Occipital lobe (tissue), 2 donors: ENCODE measurements around the gene CLASP1. TPM values are rescaled to one million over a fixed set of nuclear protein-coding genes. Genes with fewer than 3 reads are reported as not detected.
"Not testable (repeated sequence)": the region's sequence is repeated elsewhere in the genome, so short reads cannot be mapped to it uniquely, and the experiment has no call there.

Experiments used
- DNase-seq: peaks from one replicate; lab custom pipeline; 2025; lab: John Stamatoyannopoulos, UW
- total RNA-seq: library from RNA; depleted of rRNA; stranded (reverse); fragments of >200 nt; gene quantifications from one replicate; pipeline ENCODE4 v1.2.3, GENCODE V29; 2014

CLASP1 gene
- total RNA-seq = 215 TPM

DNA sequence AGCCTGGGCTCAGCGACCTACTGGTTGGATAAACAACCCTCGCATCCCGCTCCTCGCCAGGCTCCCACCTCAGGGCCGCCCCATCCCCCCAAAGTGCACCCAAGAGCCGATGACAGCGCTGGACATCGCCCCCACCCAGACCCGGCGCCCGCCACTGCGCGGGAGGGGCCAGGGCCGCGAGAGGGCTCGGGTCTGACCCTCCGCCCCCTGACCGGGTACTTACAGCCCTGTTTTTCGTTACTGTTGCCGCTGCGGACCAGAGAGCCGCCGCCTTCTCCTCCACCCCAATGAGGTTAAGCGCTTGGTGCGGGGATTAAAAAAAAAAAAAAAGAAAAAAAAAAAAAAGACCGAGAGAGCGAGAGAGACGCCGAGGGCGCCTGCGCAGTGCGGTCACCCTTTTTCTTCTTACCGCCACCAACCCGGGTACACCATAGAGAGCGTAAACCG lies at the start of gene CLASP1:
Gene CLASP1 (minus strand): TSS at position 314 of the 447 bp plus-strand sequence. CDS start 43,567 bp downstream, outside the sequence.
- peak; percentile 50 for DNase-seq

DNA sequence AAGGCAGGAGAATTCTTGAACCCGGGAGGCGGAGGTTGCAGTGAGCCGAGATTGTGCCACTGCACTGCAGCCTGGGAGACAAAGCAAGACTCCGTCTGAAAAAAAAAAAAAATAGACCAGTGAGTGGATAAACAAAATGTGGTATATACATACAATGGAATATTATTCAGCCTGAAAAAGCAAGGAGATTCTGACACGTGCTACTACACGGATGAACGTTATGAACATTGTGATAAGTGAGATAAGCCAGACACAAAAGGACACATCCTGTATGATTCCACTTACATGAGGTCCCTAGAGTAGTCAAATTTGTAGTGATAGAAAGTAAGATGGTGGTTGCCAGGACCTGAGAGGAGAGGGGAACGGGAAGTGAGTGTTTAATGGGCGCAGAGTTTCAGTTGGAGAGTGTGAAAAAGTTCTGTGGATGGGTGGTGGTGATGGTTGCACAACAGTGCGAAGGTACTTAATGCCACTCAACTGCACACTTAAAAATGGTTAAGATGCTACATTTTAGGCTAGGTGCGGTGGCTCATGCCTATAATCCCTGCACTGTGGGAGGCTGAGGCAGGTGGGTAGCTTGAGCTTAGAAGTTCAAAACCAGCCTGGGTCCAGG lies 49.2 kb upstream of the CLASP1 start:
- DNase-seq = no peak

DNA sequence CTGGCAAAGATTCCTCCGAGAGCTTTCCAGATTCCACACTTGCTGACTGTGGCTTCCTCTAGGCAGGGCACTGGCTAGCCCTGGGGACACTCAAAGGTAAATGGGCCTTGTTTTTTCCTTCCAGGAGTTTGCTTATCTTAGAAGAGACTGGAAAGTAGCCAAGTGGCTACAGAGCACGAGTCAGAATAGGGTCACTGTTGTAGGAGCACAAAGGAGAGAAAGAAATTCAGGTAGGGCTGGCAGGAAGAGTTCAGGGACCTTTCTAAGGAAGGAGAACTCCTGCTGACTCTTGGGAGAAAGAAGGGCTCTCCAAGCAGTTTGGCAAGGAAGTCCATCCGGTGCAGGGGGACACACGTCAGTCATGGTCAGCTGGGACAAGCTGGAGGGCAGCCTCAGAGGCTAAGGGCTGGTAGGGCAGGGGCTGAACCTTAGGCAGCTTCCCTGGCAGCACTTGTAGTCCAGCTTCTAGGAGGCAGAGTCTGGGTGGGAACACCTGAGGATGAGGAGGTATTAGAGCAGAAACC lies 47.9 kb upstream of the CLASP1 start:
- DNase-seq = no peak

DNA sequence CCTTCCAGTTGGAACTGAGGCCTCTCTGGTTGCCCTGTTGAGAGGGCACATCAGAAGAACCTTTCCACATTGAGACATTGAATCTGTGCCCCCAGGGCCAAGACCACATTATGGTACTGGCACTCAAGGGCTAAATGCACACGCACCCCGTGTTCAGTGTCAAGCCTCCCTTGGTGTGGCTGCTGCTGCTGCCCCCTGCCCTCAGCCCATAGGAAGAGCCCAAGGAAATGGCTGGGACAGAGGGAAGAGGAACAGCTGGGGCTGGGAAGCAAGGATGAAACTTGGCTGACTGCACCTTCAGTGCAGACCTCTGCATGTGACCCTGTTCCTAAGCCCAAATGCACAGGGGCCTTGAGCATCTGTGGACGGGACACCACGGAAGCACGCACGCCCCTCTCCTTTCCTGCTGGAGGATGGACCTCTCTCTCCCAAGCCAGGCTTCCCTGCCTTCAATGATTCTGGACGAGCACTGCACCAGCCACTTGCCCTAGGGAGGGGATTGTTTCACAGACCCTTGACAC lies 47.2 kb upstream of the CLASP1 start:
- DNase-seq = no peak

DNA sequence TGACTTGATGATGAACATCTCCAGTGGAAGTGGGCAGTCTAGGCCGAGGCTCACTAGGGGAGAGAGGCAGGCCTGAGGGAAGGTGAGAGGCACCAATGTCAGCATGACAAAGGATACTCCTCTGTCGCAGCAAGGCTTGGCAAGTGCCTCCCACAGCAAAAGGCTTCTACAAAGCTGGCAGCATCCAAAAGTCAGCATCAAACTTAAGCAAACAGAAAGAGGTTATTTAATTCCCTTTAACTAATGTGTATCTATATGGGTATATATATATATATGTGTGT lies 45.8 kb upstream of the CLASP1 start:
- no peak for DNase-seq

DNA sequence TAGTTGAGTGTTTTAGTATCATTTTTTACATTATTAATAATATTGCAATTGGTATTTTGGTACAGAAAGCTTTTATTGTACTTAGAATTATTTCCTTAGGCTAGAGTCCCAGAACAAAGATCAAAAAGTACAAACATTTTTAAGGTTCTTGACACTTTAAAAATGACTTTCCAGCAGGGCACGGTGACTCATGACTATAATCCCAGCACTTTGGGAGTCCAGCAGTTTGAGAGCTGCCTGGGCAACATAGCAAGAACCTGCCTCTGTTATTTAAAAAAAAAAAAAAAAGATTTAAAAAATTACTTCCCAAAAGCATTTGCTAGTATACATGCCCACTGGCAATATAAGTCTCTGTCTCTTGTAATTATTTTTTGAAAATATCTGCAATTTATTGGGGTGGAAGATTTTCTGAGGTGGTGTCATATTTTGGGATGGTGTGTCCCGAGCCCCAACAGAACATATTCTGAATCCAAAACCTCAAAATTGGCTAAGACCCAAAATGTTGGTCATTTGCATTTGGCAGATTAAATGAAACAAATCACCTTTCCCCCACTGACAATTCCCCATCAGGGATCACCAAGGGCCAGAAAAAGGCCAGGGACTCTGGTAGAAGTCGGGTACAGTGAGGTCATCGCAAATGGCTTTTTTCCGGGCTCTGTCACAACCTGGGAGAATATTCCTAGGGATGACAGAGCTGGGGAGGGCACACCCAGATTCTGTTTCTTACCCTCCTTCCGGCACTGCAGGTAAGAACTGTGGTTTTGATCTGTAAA lies 45.3 kb upstream of the CLASP1 start:
- DNase-seq = no peak

DNA sequence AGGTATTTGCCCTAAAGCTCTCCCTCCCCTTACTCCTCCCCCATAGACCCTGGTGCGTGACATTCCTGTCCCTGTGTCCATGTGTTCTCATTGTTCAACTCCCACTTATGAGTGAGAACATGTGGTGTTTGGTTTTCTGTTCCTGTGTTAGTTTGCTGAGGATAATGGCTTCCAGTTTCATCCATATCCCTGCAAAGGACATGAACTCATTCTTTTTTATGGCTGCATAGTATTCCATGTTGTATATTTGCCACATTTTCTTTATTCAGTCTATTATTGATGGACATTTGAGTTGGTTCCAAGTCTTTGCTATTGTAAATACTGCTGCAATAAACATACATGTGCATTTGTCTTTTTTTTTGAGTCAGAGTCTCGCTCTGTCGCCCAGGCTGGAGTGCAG lies 41.3 kb upstream of the CLASP1 start:
- not testable (repeated sequence) for DNase-seq

DNA sequence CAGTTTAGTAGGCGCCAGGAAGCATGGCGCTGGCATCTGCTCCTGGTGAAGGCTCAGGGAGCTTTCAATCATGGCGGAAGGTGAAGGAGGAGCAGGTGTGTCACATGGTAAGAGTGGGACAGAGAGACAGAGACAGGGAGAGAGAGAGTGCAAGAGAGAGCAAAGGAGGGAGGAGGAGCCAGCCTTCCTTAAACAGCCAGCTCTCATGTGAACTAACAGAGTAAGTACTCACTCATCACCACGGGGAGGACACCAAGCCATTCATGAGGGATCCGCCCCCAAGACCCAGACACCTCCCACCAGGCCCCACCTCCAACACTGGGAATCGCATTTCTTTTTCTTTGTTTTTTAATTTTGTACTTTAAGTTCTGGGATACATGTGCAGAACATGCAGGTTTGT lies 40.8 kb upstream of the CLASP1 start:
- DNase-seq = no peak

DNA sequence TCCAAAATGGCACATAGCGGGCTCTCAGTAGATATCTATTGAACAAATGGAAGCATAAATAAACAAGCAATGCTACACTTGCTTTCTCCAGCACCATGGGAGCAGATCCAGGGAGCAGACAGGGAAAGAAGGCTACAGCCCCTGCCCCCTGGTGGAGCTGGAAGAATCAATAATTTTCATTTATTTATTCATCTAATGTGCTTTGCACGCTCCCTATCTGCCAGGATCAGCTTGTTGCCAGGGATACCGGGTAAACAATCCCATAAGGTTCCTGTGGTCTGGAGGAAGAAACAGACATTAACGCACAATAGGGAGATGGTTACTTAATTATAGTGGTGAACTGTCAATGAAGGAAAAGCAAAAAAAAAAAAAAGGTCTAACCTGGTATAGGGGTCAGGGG lies 40.1 kb upstream of the CLASP1 start:
- DNase-seq = no peak

DNA sequence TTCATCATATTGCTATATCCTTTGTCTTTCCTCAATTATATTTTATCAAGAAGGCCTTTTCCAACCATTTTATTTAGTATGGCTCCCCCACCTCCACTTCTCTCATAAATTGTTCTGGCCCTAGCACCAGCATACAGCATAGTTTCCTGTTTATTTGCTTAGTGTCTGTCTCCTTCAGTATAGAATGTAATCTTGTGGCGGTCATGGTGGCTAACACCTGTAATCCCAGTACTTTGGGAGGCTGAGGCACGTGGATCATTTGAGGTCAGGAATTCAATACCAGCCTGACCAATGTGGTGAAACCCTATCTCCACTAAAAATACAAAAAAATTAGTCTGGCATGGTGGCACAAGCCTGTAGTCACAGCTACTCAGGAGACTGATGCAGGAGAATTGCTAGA lies 39.6 kb upstream of the CLASP1 start:
- no peak for DNase-seq

DNA sequence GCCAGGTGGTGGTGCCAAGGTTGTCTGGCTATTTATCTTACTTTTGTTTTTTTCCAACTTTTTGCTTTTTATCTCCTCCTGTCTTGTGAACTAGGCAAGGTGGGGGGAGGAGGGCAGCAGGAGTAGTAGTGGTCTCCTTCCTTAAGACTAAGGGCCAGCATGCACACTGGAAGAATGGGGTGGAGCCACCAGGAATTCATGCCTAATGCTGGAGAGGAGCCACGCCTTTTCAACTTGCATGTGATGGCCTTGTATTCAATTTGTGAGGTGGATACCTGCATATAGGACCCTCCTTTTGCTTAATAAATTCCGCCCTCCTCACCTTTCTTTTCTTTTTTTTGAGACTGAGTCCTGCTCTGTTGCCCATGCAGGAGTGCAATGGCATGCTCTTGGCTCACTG lies 37.6 kb upstream of the CLASP1 start:
- no peak for DNase-seq

DNA sequence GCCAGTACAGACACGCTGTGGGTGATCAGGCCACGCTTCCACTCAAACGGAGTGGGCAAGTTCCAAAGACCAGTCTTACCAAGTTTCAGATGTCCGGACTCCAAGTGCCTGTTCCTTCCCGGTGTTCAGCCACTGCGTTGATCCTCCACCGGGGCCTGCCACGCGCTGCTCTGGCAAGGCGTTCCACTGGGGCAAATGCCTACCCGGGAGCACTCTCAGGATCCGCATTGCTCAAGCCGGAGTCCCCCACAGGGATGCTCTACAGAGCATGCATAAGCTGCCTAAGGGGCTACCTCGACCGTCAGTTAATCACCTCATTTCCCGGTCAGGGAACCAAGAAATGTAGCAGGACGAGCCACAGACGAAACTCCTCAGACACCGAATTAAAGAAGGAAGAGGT lies 37.0 kb upstream of the CLASP1 start:
- no peak for DNase-seq

DNA sequence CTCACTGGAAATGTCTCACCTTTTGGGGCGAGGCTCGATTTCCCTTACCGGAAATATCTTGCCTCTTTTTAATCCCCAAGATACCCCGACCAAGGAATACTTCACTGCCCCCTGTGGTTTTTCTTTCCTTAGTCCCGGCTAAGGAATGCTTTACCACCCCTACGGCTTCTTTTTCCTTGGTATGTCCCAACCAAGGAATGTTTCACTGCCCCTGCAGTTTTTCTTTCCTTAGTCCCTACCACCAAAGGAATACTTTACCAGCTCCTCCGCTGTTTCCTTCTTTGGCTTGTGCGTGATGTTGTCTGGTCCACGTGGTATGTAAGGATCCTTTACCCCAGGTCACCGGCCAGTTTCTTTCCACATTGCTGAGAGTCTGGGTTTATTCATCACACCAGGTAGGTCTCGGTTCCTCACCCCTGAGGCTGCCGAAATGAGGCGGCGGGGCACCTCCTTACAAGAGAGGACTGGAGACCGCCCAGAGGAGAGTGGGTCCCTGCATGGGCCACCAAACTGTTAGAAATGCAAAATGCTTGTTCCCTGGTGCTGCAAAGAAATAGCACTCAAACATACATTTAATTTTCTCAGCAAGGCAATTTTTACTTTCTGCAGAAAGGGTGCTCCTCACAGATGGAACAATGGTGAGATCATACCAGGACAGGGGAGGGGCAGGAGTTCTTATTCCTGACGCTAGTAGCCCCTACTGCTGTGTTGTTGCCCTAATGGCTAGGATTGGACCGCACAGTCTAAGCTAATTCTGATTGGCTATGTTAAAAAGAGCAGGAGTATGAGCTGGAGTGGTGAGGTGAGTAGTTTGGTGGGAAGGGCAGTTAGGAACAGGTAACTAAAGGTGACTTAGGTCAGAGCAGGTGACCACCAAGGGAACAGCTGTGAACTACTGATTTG lies 33.4 kb upstream of the CLASP1 start:
- DNase-seq = no peak

DNA sequence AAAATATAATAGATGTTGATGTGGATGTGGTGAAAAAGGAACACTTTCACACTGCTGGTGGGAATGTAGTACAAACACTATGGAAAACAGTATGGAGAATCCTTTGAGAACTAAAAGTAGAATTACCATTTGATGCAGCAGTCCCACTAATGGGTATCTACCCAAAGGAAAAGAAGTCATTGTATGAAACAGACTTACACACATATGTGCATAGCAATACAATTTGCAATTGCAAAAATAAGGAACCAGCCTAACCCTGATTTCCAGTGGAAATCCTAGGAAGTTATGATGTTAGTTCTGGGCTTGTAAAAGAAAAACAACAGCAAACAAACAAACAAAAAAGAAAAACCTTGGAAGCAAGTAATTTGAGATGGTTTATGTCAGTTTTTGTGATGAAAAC lies 28.6 kb upstream of the CLASP1 start:
- no peak for DNase-seq

DNA sequence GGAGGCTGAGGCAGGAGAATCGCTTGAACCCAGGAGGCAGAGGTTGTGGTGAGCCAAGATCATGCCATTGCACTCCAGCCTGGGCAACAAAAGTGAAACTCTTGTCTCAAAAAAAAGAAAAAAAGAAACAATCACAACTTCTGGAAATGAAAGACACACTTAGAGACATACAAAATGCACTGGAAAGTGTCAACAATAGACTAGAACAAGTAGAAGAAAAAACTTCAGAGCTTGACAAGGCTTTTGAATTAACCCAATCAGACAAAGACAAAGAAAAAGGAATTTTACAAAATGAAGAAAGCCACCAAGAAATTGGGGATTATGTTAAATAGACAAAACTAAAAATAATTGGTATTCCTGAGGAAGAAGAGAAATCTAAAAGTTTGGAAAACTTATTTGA lies 22.4 kb upstream of the CLASP1 start:
- DNase-seq = not testable (repeated sequence)

DNA sequence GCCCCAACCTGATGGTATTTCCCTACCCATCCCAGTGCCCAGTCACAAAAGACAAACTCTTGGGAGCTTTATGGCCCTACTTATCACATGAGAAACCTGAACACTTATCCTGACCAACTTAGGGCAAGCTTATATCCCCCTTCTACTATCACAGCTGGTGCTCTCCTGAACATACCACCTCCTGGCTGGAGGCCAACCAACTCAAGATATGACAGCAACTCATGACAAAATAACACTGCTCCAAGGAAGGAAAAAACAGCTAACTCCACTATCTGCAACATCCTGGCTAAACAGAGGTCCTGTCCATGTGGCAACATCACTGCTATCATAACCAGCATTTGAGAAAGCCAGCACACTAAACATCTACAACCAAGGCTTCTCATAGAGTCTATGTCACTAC lies 20.9 kb upstream of the CLASP1 start:
- DNase-seq = no peak

DNA sequence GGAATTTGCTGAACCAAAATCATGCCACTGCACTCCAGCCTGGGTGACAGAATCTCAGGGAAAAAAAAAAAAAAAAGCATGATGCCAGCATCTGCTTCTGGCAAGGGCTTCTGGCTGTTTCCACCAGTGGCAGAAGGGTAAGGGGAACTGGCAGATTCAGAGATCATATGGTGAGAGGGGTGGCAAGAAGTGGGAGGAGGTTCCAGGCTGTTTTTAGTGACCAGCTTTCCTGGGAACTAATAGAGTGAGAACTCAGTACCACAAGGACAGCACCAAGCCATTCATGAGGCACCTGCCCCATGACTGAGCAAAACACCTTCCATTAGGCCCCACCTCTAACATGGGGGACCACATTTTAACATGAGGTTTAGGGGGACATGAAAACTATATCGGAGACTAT lies 18.4 kb upstream of the CLASP1 start:
- DNase-seq = no peak

DNA sequence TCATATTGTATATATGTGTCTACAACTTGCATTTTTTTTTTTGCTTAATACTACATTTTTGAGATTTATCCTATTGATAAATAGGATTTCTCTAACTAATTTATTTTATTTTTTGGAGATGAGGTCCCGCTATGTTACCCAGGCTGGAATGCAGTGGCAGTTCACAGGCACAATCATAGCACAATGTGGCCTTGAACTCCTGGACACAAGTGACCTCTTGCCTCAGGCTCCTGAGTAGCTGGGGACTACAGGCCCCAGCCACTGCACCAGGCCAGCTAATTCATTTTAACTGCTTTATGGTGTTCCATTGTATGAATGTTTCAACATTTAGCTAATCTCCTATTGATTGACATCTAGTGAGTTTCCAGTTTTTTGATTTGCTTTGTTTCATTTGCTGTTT lies 16.8 kb upstream of the CLASP1 start:
- no peak for DNase-seq

DNA sequence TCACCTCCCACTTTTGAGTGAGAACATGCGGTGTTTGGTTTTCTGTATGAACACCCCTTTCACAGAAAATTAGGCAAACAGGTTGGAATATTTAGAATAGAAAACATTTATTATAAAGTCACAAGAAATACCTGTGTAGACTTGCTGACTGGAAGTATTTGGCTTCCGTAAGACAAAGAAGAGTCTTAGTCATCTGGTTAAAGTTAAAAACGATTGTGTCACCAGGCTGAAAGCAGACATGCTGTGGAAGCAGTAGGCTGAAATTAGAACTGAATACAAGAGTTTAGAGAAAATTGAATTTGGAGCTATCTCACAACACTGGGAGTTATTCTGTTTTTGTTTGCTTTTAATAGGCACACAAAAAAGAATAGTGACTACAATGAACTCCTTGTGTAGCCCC lies 16.2 kb upstream of the CLASP1 start:
- DNase-seq = no peak

DNA sequence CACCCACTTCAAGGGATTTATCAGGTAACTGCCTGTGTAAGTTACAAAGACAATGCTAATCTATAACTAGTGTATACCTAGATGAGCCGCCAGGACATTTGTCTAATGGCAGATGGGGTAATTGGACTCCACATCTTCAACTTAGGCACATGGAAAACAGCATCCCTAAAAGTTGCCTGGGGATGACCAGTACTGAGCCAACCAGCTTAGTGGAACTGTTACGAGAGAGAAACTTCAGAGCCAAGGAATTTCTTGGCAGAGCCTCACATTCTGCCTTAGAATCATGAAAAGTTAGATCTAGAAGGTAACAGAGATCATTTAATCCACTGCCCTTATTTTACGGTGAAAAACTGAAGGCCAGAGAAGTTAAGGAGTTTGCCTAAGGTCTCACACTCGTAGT lies 15.5 kb upstream of the CLASP1 start:
- no peak for DNase-seq

DNA sequence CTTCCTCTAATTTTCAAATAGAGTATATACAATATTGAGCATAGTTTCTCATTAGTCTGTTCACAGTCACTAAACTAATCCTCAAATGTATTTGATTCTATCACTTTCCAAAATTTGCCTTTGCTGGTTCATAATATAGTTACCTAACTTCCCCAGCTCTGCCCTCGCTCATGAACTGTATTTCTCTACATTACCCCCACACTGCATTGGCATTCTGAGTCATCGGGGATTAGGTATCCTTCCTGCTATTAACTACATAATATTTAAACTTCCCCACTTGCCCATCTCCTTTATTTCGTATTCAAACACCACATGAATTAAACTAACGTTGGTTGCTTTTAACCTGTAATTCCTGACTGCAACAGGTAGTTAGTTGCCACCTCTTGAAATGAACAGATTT lies 14.8 kb upstream of the CLASP1 start:
- no peak for DNase-seq

DNA sequence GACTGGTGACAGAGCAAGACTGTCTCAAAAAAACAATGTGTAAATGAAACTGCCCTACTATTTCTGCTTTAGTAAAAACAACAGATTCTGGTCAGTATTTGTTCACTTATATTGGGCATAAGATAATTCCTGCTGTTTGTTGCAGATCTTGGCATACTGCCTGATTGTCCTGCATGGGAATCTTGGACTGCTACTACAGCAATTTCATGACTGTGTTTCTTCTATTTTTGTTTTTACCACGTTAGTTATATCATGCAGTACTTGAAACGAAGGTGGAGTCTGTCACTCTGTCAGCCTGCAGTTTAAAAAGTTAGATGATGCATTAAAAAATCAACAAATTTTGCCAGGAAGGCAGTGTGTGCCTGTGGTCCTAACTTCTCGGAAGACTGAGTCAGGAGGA lies 14.2 kb upstream of the CLASP1 start:
- no peak for DNase-seq
